Islet precursor cell (in vitro differentiated cells): Measurements from ENCODE around the gene USP34.
"Not testable (repeated sequence)": the region's sequence is repeated elsewhere in the genome, so short reads cannot be mapped to it uniquely, and the experiment has no call there.

ENCODE experiments used
- DNase-seq: peaks from one replicate; pipeline ENCODE4 v3.0.0-alpha.2; 2018

The USP34 gene

GRCh38 chr2:61470965-61471904, at the start of gene USP34:
Gene USP34, minus strand, starts transcription at chr2:61471087. Its CDS starts 395 bp downstream, at chr2:61470692.
- DNase-seq = peak; percentile 98

- DNase-seq = no peak
Measured at GRCh38 chr2:61520261-61520660, 49.4 kb upstream of the USP34 start.

GRCh38 chr2:61512768-61513398, 42.0 kb upstream of the USP34 start:
- DNase-seq = no peak

GRCh38 chr2:61510674-61511671, 40.1 kb upstream of the USP34 start:
- DNase-seq = no peak

GRCh38 chr2:61504949-61505348, 34.1 kb upstream of the USP34 start:
- no peak for DNase-seq

- DNase-seq = no peak
Measured at GRCh38 chr2:61499060-61499459, 28.2 kb upstream of the USP34 start.

- no peak for DNase-seq
Measured at GRCh38 chr2:61493523-61493942, 22.6 kb upstream of the USP34 start.

GRCh38 chr2:61492476-61492875, 21.6 kb upstream of the USP34 start:
- no peak for DNase-seq

- no peak for DNase-seq
Measured at GRCh38 chr2:61485281-61485680, 14.4 kb upstream of the USP34 start.

- no peak for DNase-seq
Measured at GRCh38 chr2:61478086-61478485, 7.2 kb upstream of the USP34 start.

- not testable (repeated sequence) for DNase-seq
Measured at GRCh38 chr2:61476929-61477589, 6.2 kb upstream of the USP34 start.

GRCh38 chr2:61471905-61472805, 1.3 kb upstream of the USP34 start:
- DNase-seq = no peak

GRCh38 chr2:61470122-61470951, 550 bp downstream of the USP34 start:
- DNase-seq = peak; percentile 93

- no peak for DNase-seq
Measured at GRCh38 chr2:61469424-61470121, 1.3 kb downstream of the USP34 start.

GRCh38 chr2:61468231-61468630, 2.7 kb downstream of the USP34 start:
- not testable (repeated sequence) for DNase-seq

- DNase-seq = no peak
Measured at GRCh38 chr2:61465045-61465444, 5.8 kb downstream of the USP34 start.

GRCh38 chr2:61463769-61464475, 7.0 kb downstream of the USP34 start:
- DNase-seq = no peak

- DNase-seq = no peak
Measured at GRCh38 chr2:61461404-61461803, 9.5 kb downstream of the USP34 start.

GRCh38 chr2:61460163-61460562, 10.7 kb downstream of the USP34 start:
- peak; percentile 79 for DNase-seq
